NK-92 treated with Interleukin-12 subunit alpha and Interleukin-12 subunit beta, amount 100 ng/mL, for 24 hours (cell line): Measurements from ENCODE around the gene KLHL20.
"Not testable (repeated sequence)": the region's sequence is repeated elsewhere in the genome, so short reads cannot be mapped to it uniquely, and the experiment has no call there.

ENCODE experiments used
- DNase-seq: peaks from one replicate; lab custom pipeline; 2025; lab: John Stamatoyannopoulos, UW

The KLHL20 gene

GRCh38 chr1:173749137-173749536 lies 34.4 kb downstream of the KLHL20 start:
- DNase-seq: no peak

DNA sequence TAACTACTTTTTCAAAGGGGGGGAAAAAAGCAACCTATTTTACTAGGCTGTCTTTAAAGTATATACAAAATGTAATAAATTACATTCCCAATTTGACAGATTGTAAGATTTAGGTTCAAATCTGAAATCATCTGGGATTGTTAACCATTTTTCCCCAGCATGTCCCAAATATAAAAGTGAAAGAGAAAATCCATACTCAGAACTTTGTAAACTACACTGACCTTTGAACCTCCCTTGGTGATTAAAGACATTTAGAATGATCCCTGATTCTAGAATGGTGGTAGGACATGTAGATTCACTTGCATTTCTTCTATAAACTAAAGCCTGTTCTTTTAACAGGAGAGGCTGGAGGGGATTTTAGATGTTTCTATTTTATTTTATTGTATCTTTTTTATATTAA lies 39.0 kb downstream of the KLHL20 start:
- no peak for DNase-seq

DNA sequence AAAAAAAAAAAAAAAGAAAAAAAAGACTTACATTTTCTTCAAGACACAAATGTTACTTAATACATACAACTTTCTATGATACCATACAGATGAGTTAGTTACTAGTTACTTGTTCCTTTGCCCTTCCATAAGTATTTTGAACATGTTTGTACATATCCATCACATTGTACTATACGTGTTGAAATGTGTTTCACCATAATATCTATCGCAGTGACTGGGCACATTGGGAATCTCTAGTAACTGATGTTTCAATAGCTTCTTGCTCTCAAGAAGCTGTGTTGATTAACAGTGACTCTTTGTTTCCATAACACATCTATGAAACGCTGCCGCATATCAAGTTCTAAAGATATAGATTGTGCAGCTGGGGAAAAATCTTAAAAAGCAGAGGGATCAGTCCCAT lies 42.9 kb downstream of the KLHL20 start:
- no peak for DNase-seq

DNA sequence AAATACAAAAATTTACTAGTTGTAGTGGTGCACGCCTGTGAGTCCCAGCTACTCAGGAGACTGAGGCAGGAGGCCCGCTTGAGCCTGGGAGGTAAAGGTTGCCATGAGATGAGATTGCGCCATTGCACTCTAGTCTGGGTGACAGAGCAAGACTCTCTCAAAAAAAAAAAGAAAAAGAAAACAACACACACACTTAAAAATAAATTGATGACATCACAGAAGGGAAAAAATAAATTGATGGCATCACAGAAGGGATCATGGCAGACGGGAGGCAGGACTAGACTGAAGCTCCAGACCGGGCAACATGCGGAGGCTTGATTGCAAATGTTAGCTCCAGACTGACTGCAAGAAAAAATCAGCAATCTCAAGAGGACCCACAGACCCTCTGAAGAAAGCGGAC lies 43.3 kb downstream of the KLHL20 start:
- DNase-seq: no peak

DNA sequence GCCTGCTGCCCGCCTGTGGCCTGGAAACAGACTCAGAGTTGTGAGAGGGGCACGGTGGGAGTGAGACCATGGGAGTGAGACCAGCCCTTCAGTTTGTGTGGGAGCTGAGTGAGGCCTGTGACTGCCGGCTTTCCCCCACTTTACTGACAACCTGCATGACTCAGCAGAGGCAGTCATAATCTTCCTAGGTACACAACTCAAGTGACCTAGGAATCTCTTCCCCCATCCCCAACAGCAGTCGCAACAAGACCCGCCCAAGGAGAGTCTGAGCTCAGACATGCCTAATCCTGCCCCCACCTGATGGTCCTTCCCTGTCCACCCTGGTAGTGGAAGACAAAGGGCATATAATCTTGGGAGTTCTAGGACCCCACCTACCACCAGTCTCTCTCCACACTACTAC lies 44.2 kb downstream of the KLHL20 start:
- no peak for DNase-seq

GRCh38 chr1:173764331-173764730 lies 49.5 kb downstream of the KLHL20 start:
- not testable (repeated sequence) for DNase-seq

GRCh38 chr1:173768206-173768605 lies 53.4 kb downstream of the KLHL20 start:
- no peak for DNase-seq

DNA sequence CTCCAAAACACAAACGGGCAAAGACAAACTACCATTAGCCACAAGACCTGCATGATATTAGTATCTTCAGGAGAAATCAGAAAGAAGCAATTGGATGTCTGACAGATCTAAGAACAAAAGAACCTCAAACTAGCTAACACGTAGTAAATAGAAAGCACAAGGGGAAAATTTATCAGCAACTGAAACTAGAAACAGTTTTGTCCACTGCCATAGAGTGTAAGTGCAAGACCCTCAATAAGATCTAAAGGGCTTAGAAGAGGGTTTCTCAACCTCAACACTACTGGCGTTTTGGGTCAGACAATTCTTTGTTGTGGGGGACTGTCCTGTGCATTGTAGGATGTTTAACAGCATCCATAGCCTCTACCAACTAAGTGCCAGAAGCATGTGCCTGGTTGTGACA lies 54.0 kb downstream of the KLHL20 start:
- no peak for DNase-seq

DNA sequence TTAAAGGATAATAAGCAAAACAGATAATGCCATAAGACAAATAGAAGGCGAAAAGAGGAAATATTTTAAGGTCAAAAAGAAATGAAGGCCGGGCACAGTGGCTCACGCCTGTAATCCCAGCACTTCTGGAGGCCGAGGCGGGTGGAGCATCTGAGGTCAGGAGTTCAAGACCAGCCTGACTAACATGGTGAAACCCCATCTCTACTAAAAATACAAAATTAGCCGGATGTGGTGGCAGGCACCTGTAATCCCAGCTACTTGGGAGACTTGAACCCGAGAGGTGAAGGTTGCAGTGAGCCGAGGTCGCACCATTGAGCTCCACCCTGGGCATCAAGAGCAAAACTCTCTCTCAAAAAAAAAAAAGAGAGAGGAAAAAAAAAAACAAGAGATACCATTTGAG lies 55.5 kb downstream of the KLHL20 start:
- not testable (repeated sequence) for DNase-seq

- no peak for DNase-seq
Observed at GRCh38 chr1:173771560-173771959, 56.8 kb downstream of the KLHL20 start.

DNA sequence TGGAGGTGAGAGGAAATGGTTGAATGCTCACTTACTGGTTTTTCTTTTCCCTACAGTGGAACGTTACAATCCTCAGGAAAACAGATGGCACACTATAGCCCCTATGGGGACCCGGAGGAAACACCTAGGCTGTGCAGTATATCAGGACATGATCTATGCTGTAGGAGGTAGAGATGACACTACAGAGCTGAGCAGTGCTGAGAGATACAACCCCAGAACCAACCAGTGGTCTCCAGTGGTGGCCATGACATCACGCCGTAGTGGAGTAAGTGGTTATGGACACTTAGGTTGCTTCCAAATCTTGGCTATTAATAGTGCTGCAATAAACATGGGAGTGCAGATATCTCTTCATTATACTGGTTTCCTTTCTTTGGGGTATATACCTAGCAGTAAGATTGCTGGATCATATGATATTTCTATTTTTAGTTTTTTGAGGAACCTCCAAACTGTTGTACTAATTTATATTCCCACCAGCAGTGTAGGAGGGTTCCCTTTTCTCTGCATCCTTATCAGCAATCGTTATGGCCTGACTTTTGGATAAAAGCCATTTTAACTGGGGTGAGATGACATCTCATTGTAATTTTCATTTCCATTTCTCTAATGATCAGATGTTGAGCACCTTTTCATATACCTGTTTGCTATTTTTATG lies 60.9 kb downstream of the KLHL20 start:
- DNase-seq: no peak

- no peak for DNase-seq
Observed at GRCh38 chr1:173779936-173780335, 65.2 kb downstream of the KLHL20 start.

DNA sequence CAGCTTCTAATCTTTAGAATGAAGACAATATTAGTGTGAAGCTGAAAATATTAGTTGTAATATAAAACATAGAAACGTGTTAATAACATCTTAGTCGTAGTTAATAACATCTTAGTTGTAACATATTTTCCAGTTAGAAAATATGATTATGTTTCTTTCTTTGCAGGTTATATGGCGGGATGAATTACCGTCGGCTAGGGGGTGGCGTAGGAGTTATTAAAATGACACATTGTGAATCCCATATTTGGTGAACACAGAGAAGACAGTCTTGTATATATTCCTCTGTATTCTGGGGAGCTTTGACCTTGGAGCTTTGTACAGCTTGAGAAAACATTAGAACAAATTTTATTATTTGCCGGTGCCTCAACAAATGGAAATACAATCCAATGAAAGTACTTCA lies 70.2 kb downstream of the KLHL20 start:
- DNase-seq: no peak

DNA sequence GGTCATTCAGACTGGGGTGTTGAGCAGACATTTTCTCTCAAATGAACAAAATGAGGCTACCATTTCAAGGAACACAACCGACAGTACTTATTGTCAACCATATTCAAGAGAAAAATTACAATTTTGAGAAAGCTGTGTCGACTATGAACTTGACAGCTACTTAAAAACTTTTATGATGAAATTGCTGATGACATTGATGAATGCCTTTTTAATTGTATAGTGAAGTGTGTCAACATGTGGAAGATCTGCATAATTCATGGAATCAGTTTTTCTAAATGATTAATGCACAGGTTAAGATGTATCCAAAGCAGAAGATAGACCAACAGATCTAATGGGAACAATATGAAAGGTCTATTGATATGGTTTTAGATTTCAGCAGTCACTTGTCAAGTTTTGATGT lies 75.1 kb downstream of the KLHL20 start:
- DNase-seq: no peak

GRCh38 chr1:173798078-173798477 lies 83.3 kb downstream of the KLHL20 start:
- no peak for DNase-seq

DNA sequence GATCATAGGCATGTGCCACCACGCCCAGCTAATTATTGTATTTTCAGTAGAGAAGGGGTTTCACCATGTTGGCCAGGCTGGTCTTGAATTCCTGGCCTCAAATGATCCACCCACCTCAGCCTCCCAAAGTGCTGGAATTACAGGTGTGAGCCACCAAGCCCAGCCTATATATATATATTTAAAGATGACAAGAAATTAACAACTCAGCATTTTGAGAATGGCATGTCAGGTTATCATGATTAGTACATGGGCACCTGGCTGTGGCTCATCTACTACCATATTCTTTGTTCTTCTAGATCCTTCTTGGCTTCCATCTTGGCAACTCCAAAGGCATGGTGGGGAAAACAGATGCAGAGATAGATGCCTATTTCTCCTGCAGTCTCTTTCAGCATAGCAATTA lies 85.2 kb downstream of the KLHL20 start:
- DNase-seq: not testable (repeated sequence)

- DNase-seq: no peak
Observed at GRCh38 chr1:173802961-173803360, 88.2 kb downstream of the KLHL20 start.

DNA sequence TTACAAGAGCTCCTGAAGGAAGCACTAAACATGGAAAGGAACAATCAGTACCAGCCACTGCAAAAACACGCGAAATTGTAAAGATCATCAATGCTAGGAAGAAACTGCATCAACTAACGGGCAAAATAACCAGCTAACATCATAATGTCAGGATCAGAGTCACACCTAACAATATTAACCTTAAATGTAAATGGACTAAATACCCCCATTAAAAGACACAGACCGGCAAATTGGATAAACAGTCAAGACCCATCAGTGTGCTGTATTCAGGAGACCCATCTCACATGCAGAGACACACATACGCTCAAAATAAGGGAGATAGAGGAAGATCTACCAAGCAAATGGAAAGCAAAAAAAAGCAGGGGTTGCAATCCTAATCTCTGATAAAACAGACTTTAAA lies 98.9 kb downstream of the KLHL20 start:
- DNase-seq: not testable (repeated sequence)

DNA sequence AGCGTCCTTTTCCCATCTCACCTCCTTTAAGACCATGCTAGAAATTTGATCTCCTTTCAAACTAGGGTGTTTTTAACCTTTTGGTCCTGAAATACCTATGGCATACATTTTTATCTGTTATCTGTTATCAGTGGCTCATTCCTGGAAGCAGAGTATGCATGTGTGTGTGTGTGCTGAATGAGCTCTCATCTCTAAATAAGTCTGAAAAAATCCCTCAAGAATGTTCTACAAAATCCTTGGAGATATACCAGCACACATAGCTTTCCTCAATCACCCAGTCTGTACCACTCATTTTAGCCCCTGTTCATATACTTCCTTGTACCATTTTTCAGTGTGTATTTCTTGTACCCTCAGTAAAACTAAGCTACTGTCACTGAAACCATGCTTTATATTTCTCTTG lies 103.7 kb downstream of the KLHL20 start:
- DNase-seq: no peak

DNA sequence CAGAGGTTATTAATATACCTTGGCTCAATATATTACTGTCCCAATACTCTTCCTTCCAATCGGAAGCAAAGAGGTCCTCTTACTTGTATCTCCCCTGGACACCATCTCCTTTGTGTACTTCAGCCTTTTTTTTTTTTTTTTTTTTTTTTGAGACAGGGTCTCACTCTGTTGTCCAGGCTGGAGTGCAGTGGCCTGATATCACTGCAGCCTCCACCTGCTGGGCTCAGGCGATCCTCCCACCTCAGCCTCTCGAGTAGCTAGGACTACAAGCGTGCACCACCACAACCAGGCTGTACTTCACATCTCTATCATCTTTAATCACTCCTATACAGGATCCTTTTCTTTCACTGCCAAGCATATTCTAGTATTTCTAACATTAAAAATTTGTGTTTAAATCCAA lies 106.9 kb downstream of the KLHL20 start:
- DNase-seq: no peak

- no peak for DNase-seq
Observed at GRCh38 chr1:173823781-173824314, 109.1 kb downstream of the KLHL20 start.

- peak; percentile 86 for DNase-seq
Observed at GRCh38 chr1:173824315-173825081, 109.7 kb downstream of the KLHL20 start, which contains the start of the genes CENPL and DARS2. CENPL (minus strand) TSS chr1:173824883; CDS start chr1:173811299, 13,584 bp downstream. DARS2 (plus strand) TSS chr1:173824673; CDS start chr1:173825230, 557 bp downstream.

DNA sequence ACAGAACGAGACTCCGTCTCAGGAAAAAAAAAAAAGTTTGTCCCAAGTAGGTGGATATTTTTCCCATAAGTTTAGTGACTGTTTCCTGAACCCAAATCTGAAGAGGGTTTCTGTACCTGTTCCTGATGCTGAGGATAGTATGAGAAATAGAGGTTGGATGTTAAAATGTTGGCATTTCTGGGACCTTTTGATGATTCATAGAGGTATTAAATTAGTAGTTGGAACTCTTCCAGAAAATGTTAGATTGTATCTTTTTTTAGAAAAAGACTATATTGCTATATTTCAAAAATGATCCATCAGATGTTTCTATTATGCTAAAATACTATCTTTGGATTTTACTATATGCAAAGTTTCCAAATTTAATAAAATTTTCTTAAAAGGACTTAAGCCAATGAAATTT lies 112.8 kb downstream of the KLHL20 start:
- DNase-seq: no peak
